CD4-positive, alpha-beta T cell (primary cell): ENCODE results near the gene UFSP1. TPM values are rescaled to one million over a fixed set of nuclear protein-coding genes. Genes with fewer than 3 reads are reported as not detected.

Source experiments
- ATAC-seq: fragments of 200-7000 bp; cut with Tn5 transposase; one replicate; pipeline ENCODE4 v1.10.0; 2022; ENCODE audit warnings: mild to moderate bottlenecking; ENCODE audit not compliant: poor library complexity
- CTCF ChIA-PET: fragments of 350-600 bp; sonication (Branson Sonifier 250); formaldehyde crosslinking; loops from one replicate; lab custom pipeline; 2021; ENCODE audit warnings: antibody characterized with exemption, inconsistent platforms; lab: Charles Lee
- POLR2A ChIA-PET: fragments of 350-600 bp; sonication (Branson Sonifier 250); formaldehyde crosslinking; loops from one replicate; lab custom pipeline; 2021; ENCODE audit warnings: antibody characterized with exemption, inconsistent platforms; lab: Charles Lee
- DNase-seq, 14 experiments: peaks; one replicate each; pipeline ENCODE4 v3.0.0-alpha.2; 2013 to 2020; ENCODE audit warnings: mixed read lengths in 2 of 14
- H3K27ac ChIP-seq, 2 donors: one replicate each; pipeline versions ENCODE4 v1.5.1 to v1.7.0; 2013; ENCODE audit warnings: low read length in 2 of 2, low read depth in 1 of 2, mild to moderate bottlenecking in 1 of 2
- H3K27me3 ChIP-seq, 2 experiments: 1 replicate in 1 of 2; 2 replicates in 1 of 2; pipeline versions ENCODE4 v1.6.1 to v1.7.0; 2013; ENCODE audit warnings: low read length in 2 of 2, control low read depth in 1 of 2, mild to moderate bottlenecking in 1 of 2, moderate library complexity in 1 of 2; ENCODE audit not compliant: insufficient read depth in 2 of 2, control insufficient read depth in 1 of 2
- H3K36me3 ChIP-seq: one replicate; pipeline ENCODE4 v1.6.1; 2013; ENCODE audit warnings: low read length, control low read depth; ENCODE audit not compliant: insufficient read depth
- H3K4me1 ChIP-seq: one replicate; pipeline ENCODE4 v1.6.1; 2013; ENCODE audit warnings: low read length, control low read depth; ENCODE audit not compliant: insufficient read depth
- H3K4me3 ChIP-seq: one replicate; pipeline ENCODE4 v1.5.1; 2013; ENCODE audit warnings: mild to moderate bottlenecking, low read length, moderate library complexity
- H3K9me3 ChIP-seq, 2 experiments: 1 replicate in 1 of 2; 2 replicates in 1 of 2; pipeline versions ENCODE4 v1.6.1 to v1.7.0; 2013; ENCODE audit warnings: low read length in 2 of 2, mild to moderate bottlenecking in 2 of 2, control low read depth in 1 of 2, moderate library complexity in 1 of 2; ENCODE audit not compliant: control insufficient read depth in 1 of 2, insufficient read depth in 1 of 2
- H3K27ac Mint-ChIP-seq: one replicate; pipeline ENCODE4 v1.8.0; 2020; ENCODE audit warnings: mixed read lengths
- H3K27me3 Mint-ChIP-seq: one replicate; pipeline ENCODE4 v1.8.0; 2021; ENCODE audit warnings: mixed read lengths
- H3K36me3 Mint-ChIP-seq: one replicate; pipeline ENCODE4 v1.8.0; 2021; ENCODE audit warnings: low read depth, mixed read lengths
- H3K4me1 Mint-ChIP-seq: one replicate; pipeline ENCODE4 v1.8.0; 2021; ENCODE audit warnings: low read depth, mixed read lengths
- H3K4me3 Mint-ChIP-seq: one replicate; pipeline ENCODE4 v1.8.0; 2020; ENCODE audit warnings: mild to moderate bottlenecking, mixed read lengths
- H3K9me3 Mint-ChIP-seq: one replicate; pipeline ENCODE4 v1.8.0; 2020; ENCODE audit warnings: mixed read lengths
- CTCF ChIP-seq: fragments of 200-600 bp; IDR thresholded peaks from one replicate; pipeline ENCODE4 v1.8.0; 2022; ENCODE audit warnings: antibody characterized with exemption, mild to moderate bottlenecking
- intact Hi-C, 2 experiments: fragments of 100-400 bp; cut with DNase I in 1 of 2; cut with micrococcal nuclease in 1 of 2; formaldehyde crosslinking; loops; one replicate each; pipeline versions ENCODE4 v1.15.1 to v1.9.0; 2023 to 2025; cut with DNase I, micrococcal nuclease
- total RNA-seq, 174 experiments: library from RNA in 2 of 174; stranded (reverse) in 2 of 174; gene quantifications; one replicate each; pipeline ENCODE4 v1.2.3 and lab custom pipeline; 2021 to 2026

UFSP1 gene
- total RNA-seq, 2 experiments from 2014 or later: 1.1 to 1.5 TPM

GRCh38 chr7:100908512-100908911, 19.0 kb upstream of the UFSP1 start:
- Histone ChIP-seq H3K27ac (no peak overlapping the region), H3K4me3 (no peak overlapping the region), H3K36me3 (no peaks in the 10 kb centered on the region), H3K9me3 (no peaks in the 10 kb centered on the region), H3K4me1 (no peaks in the 10 kb centered on the region), H3K27me3 (peaks cover 2 to 4% of the 10 kb centered on the region in 2 experiments)
- no peaks in the 10 kb centered on the region for H3K4me1 Mint-ChIP-seq
- H3K9me3 Mint-ChIP-seq: no peaks in the 10 kb centered on the region
- intact Hi-C loops: no loop called here
- no peaks in the 10 kb centered on the region for H3K36me3 Mint-ChIP-seq
- H3K27me3 Mint-ChIP-seq: peaks cover 13% of the 10 kb centered on the region
- DNase-seq (no peak), ATAC-seq (no peak)
- CTCF ChIA-PET: no interaction called here
- TF ChIP-seq CTCF: no peak
- H3K4me3 Mint-ChIP-seq: no peak overlapping the region
- POLR2A ChIA-PET: no interaction called here
- no peak overlapping the region for H3K27ac Mint-ChIP-seq

GRCh38 chr7:100902638-100903037, 13.1 kb upstream of the UFSP1 start:
- no peaks in the 10 kb centered on the region for H3K36me3 ChIP-seq
- TF ChIP-seq CTCF: no peak
- Mint-ChIP-seq H3K36me3 (no peaks in the 10 kb centered on the region), H3K4me3 (no peak overlapping the region), H3K27me3 (peaks cover 28% of the 10 kb centered on the region), H3K4me1 (no peaks in the 10 kb centered on the region), H3K27ac (no peak overlapping the region), H3K9me3 (no peaks in the 10 kb centered on the region)
- DNase-seq (no peak), ATAC-seq (no peak)
- ChIA-PET CTCF (no interaction called here), POLR2A (no interaction called here)
- intact Hi-C loops: no loop called here
- no peak overlapping the region for H3K4me3 ChIP-seq
- peaks cover 2 to 12% of the 10 kb centered on the region in 2 experiments for H3K27me3 ChIP-seq
- no peak overlapping the region for H3K27ac ChIP-seq
- no peaks in the 10 kb centered on the region for H3K9me3 ChIP-seq
- no peaks in the 10 kb centered on the region for H3K4me1 ChIP-seq

GRCh38 chr7:100901921-100902332, 12.4 kb upstream of the UFSP1 start:
- TF ChIP-seq CTCF: no peak
- Histone ChIP-seq H3K9me3 (no peaks in the 10 kb centered on the region), H3K27me3 (peaks cover 7 to 19% of the 10 kb centered on the region in 2 experiments), H3K36me3 (no peaks in the 10 kb centered on the region), H3K4me1 (peaks cover 3% of the 10 kb centered on the region), H3K4me3 (no peak overlapping the region), H3K27ac (no peak overlapping the region)
- no peak overlapping the region for H3K4me3 Mint-ChIP-seq
- no peak overlapping the region for H3K27ac Mint-ChIP-seq
- intact Hi-C loops: no loop called here
- POLR2A ChIA-PET: no interaction called here
- H3K36me3 Mint-ChIP-seq: no peaks in the 10 kb centered on the region
- ATAC-seq (no peak), DNase-seq (no peak)
- H3K9me3 Mint-ChIP-seq: no peaks in the 10 kb centered on the region
- H3K4me1 Mint-ChIP-seq: no peaks in the 10 kb centered on the region
- H3K27me3 Mint-ChIP-seq: peaks cover 34% of the 10 kb centered on the region
- CTCF ChIA-PET: interaction anchor here (0.6 kb wide), 1 partner anchor 9 kb away, joined by 3 read pairs; no protein-coding TSS in a partner anchor
